ENCODE results near the gene OSBPL9.

OSBPL9 gene

DNA sequence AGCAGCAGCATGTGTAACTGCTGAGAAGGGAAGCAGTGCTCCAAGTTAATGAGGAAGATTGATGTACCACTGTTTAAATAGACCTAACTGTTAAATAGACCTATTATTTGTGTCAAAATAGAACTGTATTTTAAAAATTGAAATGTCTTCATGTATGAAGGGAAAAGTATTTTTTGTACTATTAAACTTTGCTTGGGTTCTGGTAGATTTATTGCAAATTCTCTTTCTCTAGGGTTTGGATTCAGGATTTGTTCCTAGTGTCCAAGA lies 128.3 kb downstream of the OSBPL9 start:
- DNase-seq = no peak

DNA sequence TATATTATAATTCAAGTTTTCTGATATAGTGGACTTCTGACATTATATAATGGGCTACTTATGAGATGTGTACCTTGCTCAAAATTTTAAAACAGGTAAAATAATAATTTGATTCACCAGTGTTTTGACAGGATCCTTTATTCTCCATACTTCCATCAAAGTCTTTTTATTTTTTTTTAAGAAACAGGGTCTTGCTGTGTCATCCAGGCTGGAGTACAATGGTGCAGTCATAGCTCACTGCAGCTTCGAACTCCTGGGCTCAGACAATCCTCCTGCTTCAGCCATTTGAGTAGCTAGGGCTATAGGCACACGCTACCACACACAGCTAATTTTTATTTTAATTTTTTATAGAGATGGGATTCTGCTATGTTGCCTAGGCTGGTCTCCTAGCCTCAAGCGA lies 132.3 kb downstream of the OSBPL9 start:
- no peak for DNase-seq

DNA sequence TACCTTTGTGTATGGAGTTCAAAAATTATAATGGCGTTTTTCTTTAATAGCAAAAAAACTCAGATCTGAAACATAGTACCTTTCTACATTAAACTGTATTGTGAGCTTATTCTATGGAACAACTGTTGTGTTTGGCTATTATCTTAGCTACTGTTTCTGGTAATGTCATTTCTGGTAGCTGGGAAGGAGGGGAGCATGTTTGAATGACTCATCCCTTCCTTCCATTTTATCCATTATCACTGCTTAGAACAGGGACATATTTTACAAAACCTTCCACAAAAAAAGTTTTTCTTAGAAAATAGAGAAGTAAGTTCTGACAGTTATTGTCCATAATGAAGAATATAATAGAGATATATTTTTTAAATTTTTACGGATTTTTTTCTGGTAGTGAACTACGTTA lies 133.3 kb downstream of the OSBPL9 start:
- no peak for DNase-seq

DNA sequence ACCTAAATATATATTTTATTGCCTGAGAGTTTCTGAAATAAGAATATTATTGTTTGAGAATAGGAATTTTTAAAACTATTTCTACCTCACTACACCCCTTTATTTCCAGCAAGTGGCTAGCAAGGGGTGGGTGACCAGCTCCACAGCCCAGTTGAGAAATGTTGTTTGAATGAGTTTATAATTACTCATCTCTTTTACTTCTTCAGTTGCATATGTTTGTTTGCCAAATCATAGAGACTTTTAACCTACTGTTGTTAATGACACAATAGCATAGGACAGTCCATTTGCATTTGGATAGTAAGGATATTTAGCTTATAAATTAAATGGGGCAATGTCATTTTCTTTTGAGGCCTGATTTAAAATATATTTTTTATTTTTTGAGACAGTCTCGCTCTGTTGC lies 133.8 kb downstream of the OSBPL9 start:
- DNase-seq = no peak

DNA sequence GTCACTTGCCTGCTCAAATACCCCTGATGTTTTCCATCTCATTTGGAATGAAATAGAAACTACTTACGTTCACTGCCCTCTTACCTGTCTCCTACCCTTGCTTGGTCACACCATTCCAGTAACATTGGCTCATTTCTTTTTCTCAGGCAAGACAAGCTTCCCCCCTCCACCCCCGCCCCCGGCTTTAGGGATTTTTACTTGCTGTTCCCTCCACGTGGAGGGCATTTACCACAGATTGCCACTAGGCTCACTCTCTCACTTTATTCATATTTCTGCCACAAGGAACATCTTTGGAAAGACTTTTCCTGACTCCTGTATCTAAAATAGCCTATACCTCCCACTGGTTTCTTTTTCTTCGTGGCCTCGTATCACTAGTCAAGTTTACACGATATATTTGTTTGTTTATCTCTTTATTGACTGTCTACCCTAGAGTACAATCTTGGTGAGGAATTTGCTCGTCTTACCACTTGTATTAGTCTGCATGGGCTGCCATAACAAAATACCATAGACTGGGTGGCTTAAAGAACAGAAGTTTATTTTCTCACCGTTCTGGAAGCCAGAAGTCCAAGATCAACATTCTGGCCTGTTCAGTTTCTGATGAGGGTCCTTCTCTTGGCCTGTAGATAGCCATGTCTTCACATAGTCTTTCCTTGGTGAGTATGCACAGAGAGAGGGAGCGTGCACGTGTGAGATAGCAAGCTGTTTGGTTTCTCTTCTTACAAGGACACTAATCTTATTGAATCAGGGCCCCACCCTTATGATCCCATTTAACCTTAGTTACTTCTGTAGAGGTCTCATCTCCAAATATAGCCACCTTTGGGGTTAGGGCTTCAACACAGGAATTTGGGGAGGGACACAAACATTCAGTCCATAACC lies 135.4 kb downstream of the OSBPL9 start:
- DNase-seq = no peak

DNA sequence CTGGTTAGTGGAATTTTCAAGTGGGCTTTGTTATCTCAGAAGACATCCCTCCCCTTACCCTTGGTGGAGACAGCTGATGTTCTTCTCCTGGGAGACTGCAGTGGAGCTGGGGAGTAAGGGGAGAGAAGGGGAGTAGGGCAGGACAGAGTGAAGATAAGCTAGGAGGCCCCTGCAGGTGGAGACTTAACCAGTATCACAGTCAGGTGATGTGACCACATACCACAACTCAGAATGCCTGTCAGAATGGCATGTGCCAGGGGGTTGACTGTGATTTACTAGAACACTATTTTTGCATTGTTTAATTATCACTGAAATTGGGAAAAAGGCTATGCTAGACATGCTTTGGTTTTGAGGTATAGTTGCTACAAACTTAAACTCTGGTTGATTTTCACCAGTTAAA lies 137.1 kb downstream of the OSBPL9 start:
- DNase-seq = no peak

DNA sequence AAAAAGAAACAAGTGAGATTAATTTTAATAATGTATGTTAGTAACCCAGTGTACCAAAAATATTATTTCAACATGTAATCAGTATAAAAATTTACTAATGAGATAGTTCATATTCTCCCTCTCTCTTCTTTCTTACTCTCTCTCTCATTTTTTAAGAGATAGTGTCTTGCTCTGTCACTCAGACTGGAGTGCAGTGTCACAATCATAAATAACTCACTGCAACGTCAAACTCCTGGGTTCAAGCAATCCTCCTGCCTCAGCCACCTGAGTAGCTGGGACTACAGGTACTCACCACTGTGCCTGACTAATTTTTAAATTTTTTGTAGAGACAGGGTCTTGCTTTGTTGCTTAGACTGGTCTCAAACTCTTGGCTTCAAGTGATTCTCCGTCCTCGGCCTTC lies 137.8 kb downstream of the OSBPL9 start:
- DNase-seq = no peak

DNA sequence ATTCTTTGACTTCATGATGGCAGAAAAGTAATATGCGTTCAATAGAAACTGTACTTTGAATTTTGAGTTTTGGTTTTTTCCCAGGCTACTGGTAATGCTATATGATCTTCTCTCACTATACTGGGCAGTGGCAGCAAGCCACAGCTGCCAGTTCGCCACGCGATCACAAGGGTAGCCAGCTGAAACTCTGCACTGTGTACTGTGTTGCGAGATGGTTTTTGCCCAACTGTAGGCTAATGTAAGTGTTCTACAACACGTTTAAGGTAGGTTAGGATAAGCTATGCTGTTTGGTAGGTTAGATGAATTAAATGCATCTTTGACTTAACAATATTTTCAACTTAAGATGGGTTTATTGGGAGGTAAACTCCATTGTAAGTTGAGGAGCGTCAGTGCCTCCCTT lies 138.5 kb downstream of the OSBPL9 start:
- DNase-seq = no peak

DNA sequence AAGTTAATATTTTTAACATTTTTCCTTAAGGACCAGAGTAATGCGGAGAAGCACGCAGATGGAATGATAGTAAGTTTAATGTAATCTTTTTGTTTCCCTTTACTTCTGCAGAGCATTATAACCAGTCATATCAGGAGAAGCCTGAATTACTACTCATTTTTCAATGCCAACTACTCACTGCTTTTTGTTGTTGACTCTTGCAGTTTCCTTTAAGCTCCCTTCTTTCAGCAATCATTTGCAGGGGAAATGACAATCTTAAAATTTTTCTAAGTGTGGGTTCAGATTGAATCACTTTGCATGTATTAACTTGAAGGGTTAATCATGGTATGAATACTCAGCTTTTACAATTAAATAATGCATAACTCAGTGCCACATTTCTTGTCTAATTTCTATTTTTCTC lies 139.4 kb downstream of the OSBPL9 start:
- DNase-seq = no peak

DNA sequence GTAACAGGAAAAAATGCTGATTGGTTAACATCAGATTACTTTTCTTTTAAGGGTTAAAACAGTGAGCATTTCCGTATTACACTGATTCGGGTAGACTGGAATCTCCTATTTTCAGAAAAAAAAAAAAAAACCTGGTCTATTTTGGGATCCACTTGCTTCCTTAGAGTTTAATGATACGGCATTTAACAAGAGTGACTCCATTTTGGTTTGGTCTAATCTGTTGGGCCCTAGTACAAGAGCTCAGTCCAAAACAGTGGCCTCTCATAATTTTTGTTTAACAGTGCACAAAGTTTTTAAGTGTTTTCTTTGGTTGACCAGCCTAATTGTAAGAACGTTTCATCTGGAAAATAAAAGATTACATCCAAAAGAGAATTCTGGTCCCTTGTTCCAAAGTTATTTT lies 141.4 kb downstream of the OSBPL9 start:
- DNase-seq = no peak

DNA sequence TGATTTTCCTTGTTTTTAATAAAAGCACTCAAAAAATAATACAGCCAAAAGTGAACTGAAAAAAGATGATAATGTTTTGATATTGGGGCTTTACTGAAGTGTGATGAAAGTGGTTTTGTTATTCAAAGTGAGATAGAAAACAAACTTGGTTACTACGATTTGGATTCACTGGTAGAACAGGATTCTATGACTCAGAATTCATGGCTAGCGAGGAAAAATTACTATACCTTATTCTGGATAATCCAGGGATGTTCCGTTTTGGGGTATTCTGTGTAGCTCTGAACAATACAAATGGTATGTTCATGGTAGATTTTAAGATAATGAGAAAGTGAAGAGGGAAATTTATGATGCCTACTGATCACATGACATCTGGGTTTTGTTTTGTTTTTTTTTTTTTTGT lies 144.0 kb downstream of the OSBPL9 start:
- DNase-seq = no peak

DNA sequence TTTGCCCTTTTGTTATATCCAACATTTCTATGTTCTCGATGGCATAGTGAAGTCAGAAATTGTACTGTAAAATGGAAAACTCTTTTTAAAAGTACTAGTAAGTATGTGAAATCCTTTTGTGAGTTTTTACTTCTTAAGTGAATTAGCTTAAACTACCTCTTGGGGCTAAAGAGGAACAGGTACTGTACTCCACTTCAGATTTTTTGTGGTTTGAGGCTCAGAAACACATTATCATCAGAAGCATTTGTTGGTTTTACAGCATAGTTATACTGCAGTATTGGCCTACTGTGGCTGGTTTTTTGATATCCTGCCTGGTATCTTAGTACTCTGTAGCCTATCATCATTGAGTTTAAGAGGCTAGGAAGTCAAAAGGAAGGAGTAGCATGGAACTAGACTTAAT lies 144.5 kb downstream of the OSBPL9 start:
- DNase-seq = no peak

DNA sequence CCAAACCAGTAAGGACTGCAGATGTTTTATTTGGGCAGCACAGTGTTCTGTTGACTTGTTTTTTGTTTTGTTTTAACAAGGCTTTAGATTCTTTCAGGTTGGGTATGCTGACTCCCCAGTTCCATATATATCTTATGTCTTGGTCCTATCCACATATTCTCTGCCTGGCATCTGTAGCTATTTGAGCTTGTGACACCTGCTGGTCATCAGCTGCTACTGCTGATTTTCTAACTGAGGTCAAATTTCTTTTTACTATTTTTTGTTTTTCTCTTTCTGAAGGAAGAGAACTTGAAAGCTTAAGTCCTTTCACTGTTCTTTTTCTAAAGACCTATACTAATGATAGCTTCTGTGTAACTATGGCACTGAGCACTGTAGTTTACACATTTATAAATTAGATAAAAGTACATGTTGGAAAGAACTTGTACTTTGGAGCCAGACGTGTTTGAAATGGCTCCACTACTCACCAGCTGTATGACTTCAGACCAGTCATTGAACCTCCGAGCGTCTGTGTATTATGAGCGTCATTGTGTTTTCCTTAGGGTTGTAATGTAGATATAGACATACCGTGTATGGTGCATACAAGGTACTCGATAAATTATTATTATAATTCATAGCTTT lies 152.2 kb downstream of the OSBPL9 start:
- peak; percentile 37 for DNase-seq

DNA sequence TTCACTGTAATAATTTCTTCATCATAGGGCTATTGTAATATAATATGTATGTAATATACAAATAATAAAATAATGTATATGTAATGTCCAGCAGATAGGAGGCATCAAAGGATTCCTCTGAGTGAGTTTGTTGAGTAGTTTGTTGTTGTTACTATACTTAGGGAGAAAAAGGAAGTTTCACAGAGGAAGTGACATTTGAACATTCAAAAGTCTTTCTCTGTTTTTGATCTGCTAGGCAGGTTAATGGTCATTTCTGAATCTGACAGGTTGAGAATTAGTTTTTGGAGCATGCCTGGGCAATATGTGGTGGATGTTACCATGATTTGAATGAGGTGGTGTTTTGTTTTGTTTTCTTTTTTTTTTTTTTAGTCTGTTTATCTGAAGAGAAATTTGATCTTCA lies 159.5 kb downstream of the OSBPL9 start:
- DNase-seq = no peak

DNA sequence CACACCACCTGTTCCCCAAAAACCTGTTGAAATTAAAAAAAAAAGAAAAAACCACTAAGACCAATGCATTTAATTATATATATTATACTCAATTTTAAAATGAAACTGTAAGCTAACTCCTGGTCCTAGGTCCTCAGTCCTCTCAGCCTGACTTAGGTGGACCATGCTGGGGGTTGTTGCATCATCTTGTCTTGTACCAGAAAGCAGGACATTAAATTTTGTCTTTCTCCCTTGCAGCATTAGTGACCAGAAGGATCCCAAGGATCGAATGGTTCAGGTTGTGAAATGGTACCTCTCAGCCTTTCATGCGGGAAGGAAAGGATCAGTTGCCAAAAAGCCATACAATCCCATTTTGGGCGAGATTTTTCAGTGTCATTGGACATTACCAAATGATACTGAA lies 164.0 kb downstream of the OSBPL9 start:
- no peak for DNase-seq

DNA sequence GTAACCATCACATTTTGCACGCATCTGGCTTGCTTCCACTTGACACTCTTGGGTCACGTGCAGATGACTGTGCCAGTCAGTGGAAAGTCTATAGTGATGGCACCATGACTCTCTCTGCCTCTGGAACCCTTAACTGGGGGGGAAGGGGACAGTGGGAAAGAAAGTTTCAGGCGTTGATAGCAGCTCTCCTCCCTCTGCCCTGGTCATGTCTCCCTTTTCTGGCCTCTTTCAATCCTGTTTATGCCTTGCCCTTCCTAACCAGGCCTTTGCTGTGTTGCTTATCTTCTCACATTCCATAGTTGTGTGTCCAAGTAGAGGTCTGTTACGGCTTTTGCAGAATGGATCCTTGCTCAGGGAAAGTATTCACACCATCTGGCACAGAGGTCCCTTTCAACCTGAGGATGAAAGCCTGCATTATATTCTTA lies 168.1 kb downstream of the OSBPL9 start:
- DNase-seq = no peak

DNA sequence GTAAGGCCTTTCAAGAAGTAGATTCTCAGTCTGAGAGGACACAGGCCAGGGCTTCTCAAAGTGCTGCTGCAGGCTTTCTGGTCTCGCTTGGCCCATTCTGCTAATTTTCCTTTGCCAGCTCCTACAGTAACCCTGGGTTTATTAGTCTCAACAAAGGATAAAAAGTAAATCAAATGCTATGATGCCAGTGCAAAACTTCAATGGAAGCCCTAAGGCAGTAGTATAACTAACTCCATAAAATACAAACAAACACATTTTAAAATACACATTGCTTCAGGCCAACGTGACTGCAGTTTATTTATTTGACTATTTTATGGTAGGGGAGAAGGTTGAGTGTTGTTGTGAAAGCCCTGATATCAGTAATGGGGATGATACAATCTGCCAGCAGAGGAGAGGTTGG lies 172.0 kb downstream of the OSBPL9 start:
- DNase-seq = no peak

DNA sequence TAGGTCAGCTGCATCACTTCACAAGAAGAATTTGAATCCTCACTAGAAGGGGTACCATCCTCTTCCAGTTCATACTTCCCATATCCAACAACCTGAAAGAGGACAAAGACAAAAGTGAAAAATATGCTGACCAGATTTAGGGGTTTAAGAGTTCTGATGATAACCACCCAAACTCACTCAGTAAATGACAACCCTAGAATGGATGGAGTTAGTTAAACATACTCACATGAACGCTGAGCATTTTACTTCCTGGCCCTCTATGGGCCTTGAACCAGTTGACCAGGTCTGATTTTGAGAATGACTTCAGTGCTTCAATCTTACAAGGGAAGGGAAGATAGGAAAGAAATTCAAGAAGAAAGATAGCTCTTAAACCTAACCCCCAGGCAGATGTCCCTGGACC lies 172.4 kb downstream of the OSBPL9 start:
- DNase-seq = no peak

DNA sequence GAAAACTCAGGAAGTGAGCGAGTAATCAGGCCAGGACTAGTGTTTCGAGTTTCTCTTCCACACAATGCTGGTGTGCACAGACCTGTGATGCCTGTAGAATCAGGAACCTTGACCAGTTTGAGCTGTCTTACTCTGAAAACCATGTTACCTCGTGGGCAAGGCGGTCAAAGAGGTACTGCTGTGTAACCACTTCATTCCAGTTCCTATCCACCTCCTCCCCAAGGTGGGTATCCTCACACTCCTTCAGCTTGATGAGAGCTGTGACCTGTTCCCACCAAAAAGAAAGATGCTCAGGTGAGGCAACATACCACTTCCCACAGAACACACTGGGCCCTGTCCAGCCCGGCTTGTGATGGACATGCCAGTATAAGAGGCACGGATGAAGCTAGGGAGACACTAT lies 173.5 kb downstream of the OSBPL9 start:
- DNase-seq = no peak

DNA sequence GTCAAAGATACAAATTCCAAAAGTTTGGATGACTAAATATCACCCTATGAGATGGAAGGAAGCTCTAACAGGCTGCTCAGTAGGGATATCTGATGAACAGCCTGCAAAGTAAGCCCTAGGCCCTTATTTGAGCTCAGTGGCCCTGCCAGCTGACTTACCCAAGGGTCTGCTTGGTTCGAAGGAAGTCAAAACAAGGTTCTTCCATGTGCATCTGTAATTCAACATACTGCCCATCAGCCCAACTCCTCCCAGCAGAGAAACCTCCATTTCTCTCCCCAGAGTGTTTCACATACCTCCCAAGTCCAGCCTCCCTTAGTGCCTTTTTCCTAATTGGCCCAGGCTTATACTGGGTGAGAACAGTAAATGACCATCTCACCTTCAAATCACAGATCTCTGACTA lies 175.0 kb downstream of the OSBPL9 start:
- no peak for DNase-seq

DNA sequence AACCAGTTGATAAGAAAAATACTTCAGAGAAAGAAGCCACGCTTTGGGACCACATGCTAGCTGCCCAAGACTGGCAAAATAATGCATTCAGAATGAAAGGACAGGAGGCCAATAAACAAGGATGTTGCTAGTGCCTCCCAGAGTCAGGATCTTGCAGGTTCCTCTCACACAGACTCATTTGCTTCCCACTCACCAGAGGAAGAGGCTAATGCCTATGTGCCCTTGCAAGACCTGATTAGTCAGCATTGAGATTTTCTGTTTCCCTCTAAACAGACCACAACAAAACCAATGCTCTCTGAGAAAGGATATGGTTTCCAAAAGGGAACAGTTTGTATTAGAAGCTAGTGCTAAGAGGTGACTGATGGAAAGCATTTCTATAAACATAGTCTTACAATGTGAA lies 176.0 kb downstream of the OSBPL9 start:
- no peak for DNase-seq

DNA sequence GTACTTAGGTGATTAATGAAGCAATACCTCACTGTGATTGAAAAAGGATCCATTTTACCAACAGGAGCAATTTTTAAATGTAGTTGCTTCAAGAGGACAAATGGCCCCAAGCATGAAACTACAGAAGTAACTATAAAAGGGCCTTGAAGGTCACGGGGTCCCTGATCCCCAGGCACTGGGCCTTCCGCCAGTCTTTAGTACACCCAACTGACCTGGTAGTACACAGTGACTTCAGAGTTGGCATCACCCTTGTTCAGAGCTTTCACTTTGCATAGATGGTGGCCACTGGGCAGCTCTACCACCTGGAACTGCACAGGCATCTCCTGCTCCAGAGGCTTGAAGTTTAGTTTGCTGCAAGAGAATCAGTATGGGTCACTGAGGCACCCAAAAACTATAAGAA lies 177.4 kb downstream of the OSBPL9 start:
- DNase-seq = no peak

DNA sequence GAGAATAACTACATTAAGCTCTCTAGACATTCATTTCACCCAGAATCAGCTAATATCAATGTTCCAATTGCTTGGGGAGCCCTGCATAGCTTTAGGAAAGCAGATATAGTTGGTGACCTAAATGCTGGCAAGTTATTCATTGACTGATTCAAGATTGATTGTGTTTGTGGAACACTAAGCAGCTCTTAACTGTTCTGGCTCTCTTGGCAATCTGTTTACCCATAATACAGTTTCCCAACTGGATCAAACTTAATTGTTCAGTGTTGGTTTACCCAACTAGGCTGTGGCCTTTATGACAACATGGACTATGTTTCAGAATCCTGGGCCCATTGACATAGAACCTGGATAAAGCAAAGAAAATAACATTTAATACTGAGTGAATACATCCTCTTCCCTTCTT lies 178.0 kb downstream of the OSBPL9 start:
- no peak for DNase-seq

DNA sequence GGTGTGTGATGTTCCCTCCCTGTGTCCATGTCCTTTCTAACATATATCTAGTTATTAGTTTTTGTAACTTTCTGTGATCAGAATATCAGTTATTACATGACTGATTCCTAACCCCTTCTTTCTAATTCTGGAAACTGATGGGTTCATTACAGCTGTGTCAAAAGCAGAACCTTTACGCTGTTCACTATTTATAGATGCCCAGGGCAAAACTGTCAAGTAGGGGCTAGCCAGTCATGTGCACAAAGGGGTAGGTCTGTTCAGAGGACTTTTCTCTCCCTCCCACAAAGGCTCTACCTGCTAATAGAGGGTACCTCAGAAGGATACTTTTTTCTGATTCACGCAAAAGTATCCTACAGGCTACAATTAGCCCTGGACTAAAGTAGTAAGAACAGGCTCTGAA lies 182.5 kb downstream of the OSBPL9 start:
- DNase-seq = no peak

DNA sequence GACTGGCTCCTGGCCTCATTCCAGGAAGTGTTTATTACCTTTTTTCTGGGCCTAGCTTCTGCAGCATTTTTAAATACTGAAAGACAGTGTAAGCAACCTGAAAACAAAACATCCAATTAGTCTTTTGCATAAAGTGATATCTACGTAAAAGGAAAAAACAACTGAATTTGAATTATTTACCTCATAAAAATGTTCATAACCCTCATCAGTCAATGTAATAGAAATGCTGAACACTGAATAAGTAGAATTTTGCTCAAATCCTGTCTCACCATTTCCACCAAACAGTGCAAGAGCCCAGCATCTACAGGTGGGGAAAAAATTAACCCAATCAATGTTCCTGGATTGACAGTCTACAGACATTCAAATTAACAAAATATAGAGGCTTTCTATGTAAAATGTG lies 197.6 kb downstream of the OSBPL9 start:
- no peak for DNase-seq

Measured in CD4-positive, alpha-beta T cell treated with Interleukin-10 for 1 hour (primary cell).